ENCODE results near the gene ENDOV.

Gene ENDOV

GRCh38 chr17:80428796-80429195, 13.8 kb downstream of the ENDOV start:
- H3K9me3 ChIP-seq (ENCODE audit: control insufficient read depth, insufficient read depth, low read length) = no peaks in the 10 kb centered on the region
- no peak overlapping the region for H3K9ac ChIP-seq (ENCODE audit: low read depth, low read length)
- H3K36me3 ChIP-seq (ENCODE audit: control insufficient read depth, insufficient read depth, low read length) = no peaks in the 10 kb centered on the region
- no peak overlapping the region for H3K4me3 ChIP-seq (ENCODE audit: low read depth, low read length)
- H3K4me1 ChIP-seq (ENCODE audit: control insufficient read depth, insufficient read depth, low read length) = no peaks in the 10 kb centered on the region
- no peaks in the 10 kb centered on the region for H3K27me3 ChIP-seq (ENCODE audit: control insufficient read depth, insufficient read depth, low read length)

DNA sequence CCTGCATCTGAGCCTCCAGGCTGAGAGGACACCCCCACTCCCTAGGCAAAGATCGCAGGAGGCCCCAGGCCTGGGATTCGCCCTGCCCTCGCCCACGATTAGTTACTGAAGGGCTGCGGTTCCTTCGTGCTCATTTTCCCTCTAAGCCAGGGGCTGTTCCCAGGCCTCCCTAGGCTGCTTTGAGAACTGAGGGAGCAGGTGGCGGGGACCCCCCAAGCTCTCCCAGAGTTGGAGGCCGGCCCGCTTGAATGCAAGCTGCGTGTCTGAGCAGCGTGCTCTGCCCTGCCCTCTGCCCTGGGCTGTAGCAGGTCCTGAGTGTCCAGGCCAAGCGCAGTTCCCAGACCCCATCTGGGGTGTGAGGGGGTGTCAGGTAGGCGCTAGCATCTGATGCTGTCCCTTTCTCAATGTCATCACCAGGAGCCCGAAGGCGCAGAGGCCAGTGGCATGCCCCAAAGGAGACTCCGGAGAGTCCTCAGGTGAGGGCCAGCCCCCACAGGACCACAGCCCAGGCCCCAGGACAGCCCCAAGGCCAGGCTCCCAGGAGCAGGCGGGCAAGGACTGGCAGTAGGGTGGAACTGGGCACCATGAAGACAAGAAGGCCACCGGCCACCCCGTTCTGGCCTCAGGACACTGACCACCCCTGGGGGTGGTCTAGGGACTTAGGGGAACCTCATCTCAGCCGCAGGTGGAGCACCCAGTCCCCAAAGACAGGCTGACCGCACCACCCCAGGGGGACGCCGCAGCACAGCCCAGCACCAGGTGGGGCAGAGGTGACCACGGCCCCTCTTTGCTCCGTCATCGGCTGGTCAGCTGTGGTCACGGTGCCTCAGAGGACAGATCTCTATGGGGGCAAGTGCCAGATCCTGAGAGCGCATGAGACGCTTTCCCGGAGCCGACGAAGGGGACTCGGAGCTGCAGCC, 14.6 kb downstream of the ENDOV start:
- Histone ChIP-seq H3K9ac (ENCODE audit: low read depth, low read length) (no peak overlapping the region), H3K27me3 (ENCODE audit: control insufficient read depth, insufficient read depth, low read length) (no peaks in the 10 kb centered on the region), H3K36me3 (ENCODE audit: control insufficient read depth, insufficient read depth, low read length) (no peaks in the 10 kb centered on the region), H3K4me1 (ENCODE audit: control insufficient read depth, insufficient read depth, low read length) (no peaks in the 10 kb centered on the region), H3K4me3 (ENCODE audit: low read depth, low read length) (no peak overlapping the region), H3K9me3 (ENCODE audit: control insufficient read depth, insufficient read depth, low read length) (no peaks in the 10 kb centered on the region)

DNA sequence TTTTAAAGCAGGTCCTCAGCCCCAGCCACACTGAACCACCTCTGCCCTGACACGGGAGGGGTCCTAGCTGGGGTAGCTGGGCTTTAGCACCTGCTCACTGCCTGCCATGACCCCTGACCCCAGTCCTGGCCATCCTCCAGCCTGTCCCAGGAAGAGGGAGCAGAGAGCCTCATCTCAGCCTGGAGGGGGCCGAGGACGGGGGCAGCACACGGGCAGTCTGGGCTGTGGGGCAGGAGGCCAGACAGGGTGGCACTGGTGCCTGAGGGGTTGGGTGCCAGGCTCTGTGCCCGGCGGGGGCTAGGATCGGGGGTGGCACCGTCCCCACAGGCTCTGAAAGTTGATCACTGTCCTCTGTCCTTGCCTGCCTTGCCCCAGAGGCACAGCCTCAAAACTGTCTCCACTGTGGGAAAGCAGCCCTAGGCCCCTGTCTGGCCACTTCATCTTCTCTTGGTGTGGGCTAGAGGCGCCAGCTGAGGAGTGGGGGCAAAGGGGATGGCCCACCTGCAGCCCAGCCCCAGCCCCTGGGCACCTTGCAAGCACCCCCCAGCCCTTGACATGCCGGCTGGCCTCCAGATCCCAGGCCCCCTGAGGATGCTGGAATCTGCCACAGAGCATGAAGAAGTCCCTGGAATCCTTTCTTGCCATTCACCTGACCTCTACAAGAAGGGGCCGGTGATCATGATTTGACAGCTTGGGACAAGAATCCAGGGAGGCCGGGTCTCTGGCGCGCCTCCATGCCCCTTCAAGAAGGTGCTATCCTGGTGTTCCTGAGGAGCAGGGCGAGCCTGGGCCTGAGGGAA, 15.7 kb downstream of the ENDOV start:
- Histone ChIP-seq H3K9ac (ENCODE audit: low read depth, low read length) (no peak overlapping the region), H3K27me3 (ENCODE audit: control insufficient read depth, insufficient read depth, low read length) (no peaks in the 10 kb centered on the region), H3K9me3 (ENCODE audit: control insufficient read depth, insufficient read depth, low read length) (no peaks in the 10 kb centered on the region), H3K4me3 (ENCODE audit: low read depth, low read length) (no peak overlapping the region), H3K36me3 (ENCODE audit: control insufficient read depth, insufficient read depth, low read length) (no peaks in the 10 kb centered on the region), H3K4me1 (ENCODE audit: control insufficient read depth, insufficient read depth, low read length) (no peaks in the 10 kb centered on the region)

- H3K27me3 ChIP-seq (ENCODE audit: control insufficient read depth, insufficient read depth, low read length) = no peaks in the 10 kb centered on the region
- H3K4me3 ChIP-seq (ENCODE audit: low read depth, low read length) = no peak overlapping the region
- H3K36me3 ChIP-seq (ENCODE audit: control insufficient read depth, insufficient read depth, low read length) = no peaks in the 10 kb centered on the region
- no peaks in the 10 kb centered on the region for H3K9me3 ChIP-seq (ENCODE audit: control insufficient read depth, insufficient read depth, low read length)
- no peaks in the 10 kb centered on the region for H3K4me1 ChIP-seq (ENCODE audit: control insufficient read depth, insufficient read depth, low read length)
- H3K9ac ChIP-seq (ENCODE audit: low read depth, low read length) = no peak overlapping the region
Observed at GRCh38 chr17:80431246-80432195, 16.6 kb downstream of the ENDOV start.

- no peak overlapping the region for H3K9ac ChIP-seq (ENCODE audit: low read depth, low read length)
- H3K9me3 ChIP-seq (ENCODE audit: control insufficient read depth, insufficient read depth, low read length) = no peaks in the 10 kb centered on the region
- no peaks in the 10 kb centered on the region for H3K27me3 ChIP-seq (ENCODE audit: control insufficient read depth, insufficient read depth, low read length)
- H3K4me3 ChIP-seq (ENCODE audit: low read depth, low read length) = no peak overlapping the region
- H3K36me3 ChIP-seq (ENCODE audit: control insufficient read depth, insufficient read depth, low read length) = no peaks in the 10 kb centered on the region
- H3K4me1 ChIP-seq (ENCODE audit: control insufficient read depth, insufficient read depth, low read length) = no peaks in the 10 kb centered on the region
Observed at GRCh38 chr17:80432350-80432955, 17.5 kb downstream of the ENDOV start.

GRCh38 chr17:80432961-80433550, 18.1 kb downstream of the ENDOV start:
- Histone ChIP-seq H3K36me3 (ENCODE audit: control insufficient read depth, insufficient read depth, low read length) (no peaks in the 10 kb centered on the region), H3K9me3 (ENCODE audit: control insufficient read depth, insufficient read depth, low read length) (no peaks in the 10 kb centered on the region), H3K4me1 (ENCODE audit: control insufficient read depth, insufficient read depth, low read length) (no peaks in the 10 kb centered on the region), H3K4me3 (ENCODE audit: low read depth, low read length) (no peak overlapping the region), H3K9ac (ENCODE audit: low read depth, low read length) (no peak overlapping the region), H3K27me3 (ENCODE audit: control insufficient read depth, insufficient read depth, low read length) (no peaks in the 10 kb centered on the region)

- no peak overlapping the region for H3K9ac ChIP-seq (ENCODE audit: low read depth, low read length)
- H3K4me1 ChIP-seq (ENCODE audit: control insufficient read depth, insufficient read depth, low read length) = no peaks in the 10 kb centered on the region
- no peaks in the 10 kb centered on the region for H3K9me3 ChIP-seq (ENCODE audit: control insufficient read depth, insufficient read depth, low read length)
- no peaks in the 10 kb centered on the region for H3K27me3 ChIP-seq (ENCODE audit: control insufficient read depth, insufficient read depth, low read length)
- H3K36me3 ChIP-seq (ENCODE audit: control insufficient read depth, insufficient read depth, low read length) = no peaks in the 10 kb centered on the region
- no peak overlapping the region for H3K4me3 ChIP-seq (ENCODE audit: low read depth, low read length)
Observed at GRCh38 chr17:80433916-80434666, 19.1 kb downstream of the ENDOV start.

- no peak overlapping the region for H3K4me3 ChIP-seq (ENCODE audit: low read depth, low read length)
- peaks cover 2% of the 10 kb centered on the region for H3K27me3 ChIP-seq (ENCODE audit: control insufficient read depth, insufficient read depth, low read length)
- H3K9me3 ChIP-seq (ENCODE audit: control insufficient read depth, insufficient read depth, low read length) = no peaks in the 10 kb centered on the region
- no peaks in the 10 kb centered on the region for H3K4me1 ChIP-seq (ENCODE audit: control insufficient read depth, insufficient read depth, low read length)
- H3K36me3 ChIP-seq (ENCODE audit: control insufficient read depth, insufficient read depth, low read length) = no peaks in the 10 kb centered on the region
- no peak overlapping the region for H3K9ac ChIP-seq (ENCODE audit: low read depth, low read length)
Observed at GRCh38 chr17:80437532-80437931, 22.6 kb downstream of the ENDOV start.

- Histone ChIP-seq H3K9ac (ENCODE audit: low read depth, low read length) (no peak overlapping the region), H3K4me3 (ENCODE audit: low read depth, low read length) (no peak overlapping the region), H3K27me3 (ENCODE audit: control insufficient read depth, insufficient read depth, low read length) (peaks cover 2% of the 10 kb centered on the region), H3K4me1 (ENCODE audit: control insufficient read depth, insufficient read depth, low read length) (no peaks in the 10 kb centered on the region), H3K9me3 (ENCODE audit: control insufficient read depth, insufficient read depth, low read length) (no peaks in the 10 kb centered on the region), H3K36me3 (ENCODE audit: control insufficient read depth, insufficient read depth, low read length) (no peaks in the 10 kb centered on the region)
Observed at GRCh38 chr17:80438806-80439205, 23.8 kb downstream of the ENDOV start.

- Histone ChIP-seq H3K4me3 (ENCODE audit: low read depth, low read length) (no peak overlapping the region), H3K9ac (ENCODE audit: low read depth, low read length) (no peak overlapping the region), H3K27me3 (ENCODE audit: control insufficient read depth, insufficient read depth, low read length) (peaks cover 2% of the 10 kb centered on the region), H3K4me1 (ENCODE audit: control insufficient read depth, insufficient read depth, low read length) (no peaks in the 10 kb centered on the region), H3K9me3 (ENCODE audit: control insufficient read depth, insufficient read depth, low read length) (no peaks in the 10 kb centered on the region), H3K36me3 (ENCODE audit: control insufficient read depth, insufficient read depth, low read length) (no peaks in the 10 kb centered on the region)
Observed at GRCh38 chr17:80439499-80439898, 24.5 kb downstream of the ENDOV start.

Data from iPS-15b (cell line).